ENCODE measurements around the gene CASKIN2. TPM values are rescaled to one million over a fixed set of nuclear protein-coding genes. Genes with fewer than 3 reads are reported as not detected.
"Not testable (repeated sequence)": the region's sequence is repeated elsewhere in the genome, so short reads cannot be mapped to it uniquely, and the experiment has no call there.

Gene CASKIN2
- total RNA-seq, 1 donor from 2014 or later: 42.3 TPM

DNA sequence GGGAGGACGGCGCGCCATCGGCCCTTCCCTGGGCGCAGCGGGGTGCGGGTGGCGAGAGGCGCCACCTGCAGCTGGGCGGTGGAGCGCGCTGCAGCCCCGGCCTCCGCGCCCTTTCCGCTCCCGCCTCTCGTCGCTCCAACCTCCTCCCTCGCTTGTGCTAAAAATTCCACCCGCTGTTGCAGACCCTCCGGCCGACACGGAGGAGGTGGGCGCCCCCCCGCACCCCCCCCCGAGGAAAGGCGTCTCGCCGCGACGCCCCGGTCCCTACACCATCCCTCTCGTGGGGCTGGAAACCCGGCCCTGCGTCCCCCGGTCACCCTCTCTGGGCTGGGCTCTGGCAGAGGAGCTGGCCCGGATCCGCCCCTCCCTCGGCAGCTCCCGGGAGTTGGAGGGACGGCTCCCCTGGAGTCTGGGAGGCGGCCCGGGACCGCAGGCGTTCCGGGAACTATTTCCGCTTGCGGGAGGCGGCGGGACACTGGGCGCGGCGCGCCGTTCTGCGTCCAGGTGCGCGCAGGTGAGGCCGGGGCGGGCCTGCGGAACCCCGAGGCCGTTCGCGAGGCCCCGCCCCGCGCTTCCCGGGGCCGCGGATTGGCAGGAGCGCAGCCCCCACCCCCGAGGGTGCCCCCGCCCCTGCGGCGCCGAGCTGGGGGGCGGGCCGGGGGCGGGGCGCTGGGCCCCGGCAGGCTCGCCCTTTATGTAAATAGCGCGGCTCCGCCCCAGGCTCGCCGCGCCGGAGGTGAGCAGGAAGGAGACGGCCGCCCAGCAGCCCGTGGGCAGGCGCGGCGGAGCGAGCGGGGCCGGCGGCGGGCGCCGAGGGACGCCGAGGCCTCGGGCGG lies 9.9 kb upstream of the CASKIN2 start, which contains the start of gene LLGL2:
Gene LLGL2 (plus strand): TSS at position 728 of the 836 bp plus-strand sequence. CDS start 17,730 bp downstream, outside the sequence.
- Mint-ChIP-seq H3K36me3 (ENCODE audit: low read depth) (peaks cover 5% of the 10 kb centered on the region), H3K27ac (ENCODE audit: unreplicated experiment) (peak within 1 kb of the TSS; percentile 35), H3K4me1 (peaks cover 7% of the 10 kb centered on the region), H3K4me3 (peak within 1 kb of the TSS; percentile 78), H3K27me3 (ENCODE audit: low read depth) (peaks cover 18% of the 10 kb centered on the region), H3K9me3 (no peaks in the 10 kb centered on the region)
- TF ChIP-seq, protein P1, sequence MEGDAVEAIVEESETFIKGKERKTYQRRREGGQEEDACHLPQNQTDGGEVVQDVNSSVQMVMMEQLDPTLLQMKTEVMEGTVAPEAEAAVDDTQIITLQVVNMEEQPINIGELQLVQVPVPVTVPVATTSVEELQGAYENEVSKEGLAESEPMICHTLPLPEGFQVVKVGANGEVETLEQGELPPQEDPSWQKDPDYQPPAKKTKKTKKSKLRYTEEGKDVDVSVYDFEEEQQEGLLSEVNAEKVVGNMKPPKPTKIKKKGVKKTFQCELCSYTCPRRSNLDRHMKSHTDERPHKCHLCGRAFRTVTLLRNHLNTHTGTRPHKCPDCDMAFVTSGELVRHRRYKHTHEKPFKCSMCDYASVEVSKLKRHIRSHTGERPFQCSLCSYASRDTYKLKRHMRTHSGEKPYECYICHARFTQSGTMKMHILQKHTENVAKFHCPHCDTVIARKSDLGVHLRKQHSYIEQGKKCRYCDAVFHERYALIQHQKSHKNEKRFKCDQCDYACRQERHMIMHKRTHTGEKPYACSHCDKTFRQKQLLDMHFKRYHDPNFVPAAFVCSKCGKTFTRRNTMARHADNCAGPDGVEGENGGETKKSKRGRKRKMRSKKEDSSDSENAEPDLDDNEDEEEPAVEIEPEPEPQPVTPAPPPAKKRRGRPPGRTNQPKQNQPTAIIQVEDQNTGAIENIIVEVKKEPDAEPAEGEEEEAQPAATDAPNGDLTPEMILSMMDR (conservative IDR thresholded peaks at IDR 0.05): peak; percentile 58
- peak; percentile 48 for DNase-seq (ENCODE audit: low read depth, low spot score)

DNA sequence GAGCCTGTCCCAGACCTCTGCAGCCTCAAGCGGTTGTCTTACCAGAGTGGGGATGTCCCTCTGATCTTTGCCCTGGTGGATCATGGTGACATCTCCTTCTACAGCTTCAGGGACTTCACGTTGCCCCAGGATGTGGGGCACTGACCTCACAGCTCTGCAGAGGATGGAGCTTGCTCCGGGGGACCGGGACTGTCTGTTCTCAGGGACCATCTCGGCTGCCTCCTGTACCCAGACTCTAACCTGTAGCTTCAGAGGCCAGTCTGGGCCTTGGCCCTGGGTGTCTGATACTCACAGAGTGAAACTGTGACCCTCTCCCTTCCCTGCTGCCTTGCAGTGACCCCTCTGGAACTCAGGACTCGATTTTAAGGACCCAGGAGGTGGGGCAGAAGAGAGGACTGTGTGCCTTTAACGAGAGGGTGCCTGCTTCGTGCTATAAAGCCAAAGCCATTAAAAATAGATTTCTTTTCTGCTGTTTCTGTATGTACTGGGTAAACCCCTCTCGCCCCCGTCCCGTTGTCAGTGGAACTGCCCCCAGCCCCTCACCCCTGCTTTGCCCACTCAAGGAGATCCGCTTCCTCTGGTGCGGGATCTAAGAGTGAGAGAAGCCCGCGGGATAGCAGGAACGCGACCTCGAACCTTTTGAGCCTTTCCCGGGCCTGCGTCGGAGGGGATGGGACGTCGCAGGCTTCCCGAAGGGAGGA lies 9.1 kb upstream of the CASKIN2 start:
- Mint-ChIP-seq H3K27ac (ENCODE audit: unreplicated experiment) (no peak overlapping the region), H3K4me3 (peak overlapping the region; percentile 68), H3K9me3 (no peaks in the 10 kb centered on the region), H3K27me3 (ENCODE audit: low read depth) (peaks cover 18% of the 10 kb centered on the region), H3K4me1 (peaks cover 7% of the 10 kb centered on the region), H3K36me3 (ENCODE audit: low read depth) (peaks cover 5% of the 10 kb centered on the region)
- TF ChIP-seq, protein P1 (conservative IDR thresholded peaks at IDR 0.05): no peak
- no peak for DNase-seq (ENCODE audit: low read depth, low spot score)

DNA sequence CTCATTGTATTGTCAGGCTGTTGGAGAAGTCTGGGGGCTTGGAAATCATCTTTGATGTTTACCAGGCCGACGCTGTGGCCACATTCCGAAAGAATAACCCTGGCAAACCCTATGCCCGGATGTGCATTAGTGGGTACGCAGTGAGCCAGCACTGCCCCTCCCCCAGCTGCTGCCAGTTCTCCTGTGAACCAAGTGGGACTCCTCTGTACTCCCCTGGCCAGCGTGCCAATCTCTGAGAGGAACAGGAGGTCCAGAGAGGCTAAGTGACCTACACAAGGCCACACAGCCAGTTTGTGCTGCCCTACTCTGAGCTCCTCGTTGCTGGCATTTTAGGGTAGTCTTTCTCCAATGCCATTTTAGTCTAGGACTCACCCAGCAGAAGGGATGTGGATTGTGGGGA lies 8.3 kb upstream of the CASKIN2 start:
- TF ChIP-seq, protein P1 (conservative IDR thresholded peaks at IDR 0.05): no peak
- Mint-ChIP-seq H3K36me3 (ENCODE audit: low read depth) (peaks cover 5% of the 10 kb centered on the region), H3K27ac (ENCODE audit: unreplicated experiment) (no peak overlapping the region), H3K4me1 (peaks cover 7% of the 10 kb centered on the region), H3K4me3 (peak overlapping the region; percentile 68), H3K9me3 (no peaks in the 10 kb centered on the region), H3K27me3 (ENCODE audit: low read depth) (peaks cover 18% of the 10 kb centered on the region)
- DNase-seq (ENCODE audit: low read depth, low spot score): no peak

DNA sequence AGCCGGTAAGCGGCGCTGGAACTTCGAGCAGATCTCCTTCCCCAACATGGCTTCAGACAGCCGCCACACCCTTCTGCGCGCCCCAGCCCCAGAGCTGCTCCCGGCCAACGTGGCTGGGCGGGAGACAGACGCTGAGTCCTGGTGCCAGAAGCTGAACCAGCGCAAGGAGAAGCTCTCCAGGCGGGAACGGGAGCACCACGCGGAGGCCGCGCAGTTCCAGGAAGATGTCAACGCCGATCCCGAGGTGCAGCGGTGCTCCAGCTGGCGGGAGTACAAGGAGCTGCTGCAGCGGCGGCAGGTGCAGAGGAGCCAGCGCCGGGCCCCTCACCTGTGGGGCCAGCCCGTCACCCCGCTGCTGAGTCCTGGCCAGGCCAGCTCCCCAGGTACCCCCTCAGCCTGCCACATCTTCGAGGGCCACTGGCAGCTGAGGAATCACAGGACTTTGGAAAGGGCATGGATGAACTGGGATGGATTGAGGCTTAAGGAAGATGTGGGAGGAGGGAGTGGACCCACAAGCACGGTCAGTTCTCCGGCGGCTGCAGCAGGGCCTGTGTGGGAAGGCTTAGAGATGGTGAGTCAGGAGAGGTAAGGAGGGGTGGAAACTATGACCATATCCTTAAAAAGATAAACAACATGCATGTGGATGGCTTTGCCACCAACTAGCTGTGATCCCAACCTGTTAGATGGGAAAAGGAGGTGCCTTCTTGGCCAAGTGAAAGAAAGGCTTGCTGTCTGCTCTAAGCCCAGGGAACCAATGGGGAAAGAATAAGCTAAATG lies 6.8 kb upstream of the CASKIN2 start:
- Mint-ChIP-seq H3K27me3 (ENCODE audit: low read depth) (peaks cover 16% of the 10 kb centered on the region), H3K4me3 (peak overlapping the region; percentile 48), H3K4me1 (peaks cover 18% of the 10 kb centered on the region), H3K27ac (ENCODE audit: unreplicated experiment) (no peak overlapping the region), H3K9me3 (no peaks in the 10 kb centered on the region), H3K36me3 (ENCODE audit: low read depth) (peaks cover 8% of the 10 kb centered on the region)
- TF ChIP-seq, protein P1 (conservative IDR thresholded peaks at IDR 0.05): no peak
- no peak for DNase-seq (ENCODE audit: low read depth, low spot score)

DNA sequence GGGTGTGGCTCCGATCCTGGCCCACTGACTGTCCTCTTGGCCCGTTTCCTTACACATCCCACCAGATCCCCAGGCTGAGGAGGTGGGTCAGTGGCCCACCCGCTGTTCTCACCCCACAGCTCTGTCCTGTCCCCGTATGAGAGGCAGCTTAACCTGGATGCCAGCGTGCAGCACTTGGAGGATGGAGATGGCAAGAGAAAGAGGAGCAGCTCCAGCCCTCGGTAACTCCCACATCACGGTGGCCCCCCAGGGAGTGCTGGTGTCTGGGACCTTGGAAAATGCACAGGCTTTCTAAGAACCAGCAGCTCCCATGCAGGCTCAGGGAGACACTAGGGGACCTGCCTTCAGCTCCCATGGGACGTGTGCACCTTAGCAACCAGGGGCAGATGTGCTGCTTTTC lies 6.0 kb upstream of the CASKIN2 start:
- Mint-ChIP-seq H3K27me3 (ENCODE audit: low read depth) (peaks cover 8% of the 10 kb centered on the region), H3K4me3 (no peak overlapping the region), H3K4me1 (peaks cover 18% of the 10 kb centered on the region), H3K36me3 (ENCODE audit: low read depth) (peaks cover 8% of the 10 kb centered on the region), H3K9me3 (no peaks in the 10 kb centered on the region), H3K27ac (ENCODE audit: unreplicated experiment) (no peak overlapping the region)
- no peak for DNase-seq (ENCODE audit: low read depth, low spot score)
- TF ChIP-seq, protein P1 (conservative IDR thresholded peaks at IDR 0.05): no peak

DNA sequence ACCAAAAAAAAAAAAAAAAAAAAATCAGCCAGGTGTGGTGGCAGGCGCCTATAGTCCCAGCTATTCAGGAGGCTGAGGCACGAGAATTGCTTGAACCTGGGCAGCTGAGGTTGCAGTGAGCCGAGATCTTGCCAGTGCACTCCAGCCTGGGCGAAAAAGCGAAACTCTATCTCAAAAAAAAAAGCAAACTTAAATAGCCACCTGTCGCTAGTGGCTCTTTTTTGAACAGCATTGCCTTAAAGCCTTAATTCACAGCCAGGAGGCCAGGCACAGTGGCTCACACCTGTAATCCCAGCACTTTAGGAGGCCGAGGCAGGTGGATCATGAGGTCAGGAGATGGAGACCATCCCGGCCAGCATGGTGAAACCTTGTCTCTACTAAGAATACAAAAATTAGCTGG lies 5.1 kb upstream of the CASKIN2 start:
- not testable (repeated sequence) for H3K27me3 Mint-ChIP-seq (ENCODE audit: low read depth); H3K4me3 Mint-ChIP-seq; H3K36me3 Mint-ChIP-seq (ENCODE audit: low read depth); DNase-seq (ENCODE audit: low read depth, low spot score); H3K27ac Mint-ChIP-seq (ENCODE audit: unreplicated experiment); H3K9me3 Mint-ChIP-seq
- H3K4me1 Mint-ChIP-seq: peaks cover 16% of the 10 kb centered on the region

Data from neural crest cell (in vitro differentiated cells).